OCI-LY7 (cell line): ENCODE measurements around the gene HSPB6. TPM values are rescaled to one million over a fixed set of nuclear protein-coding genes. Genes with fewer than 3 reads are reported as not detected.

Source experiments
- BruUV-seq: library from RNA; stranded (reverse); fragments of 400-500 nt; replicated peaks from 2 replicates; lab custom pipeline; 2021; lab: Mats Ljungman, UMichigan
- CTCF ChIA-PET: fragments of 300-600 bp; sonication (Branson Sonifier 250); formaldehyde crosslinking; loops from one replicate; lab custom pipeline; 2022; ENCODE audit warnings: antibody characterized with exemption; ENCODE audit not compliant: unreplicated experiment; lab: Charles Lee
- POLR2A ChIA-PET: fragments of 300-600 bp; sonication (Branson Sonifier 250); formaldehyde crosslinking; loops from one replicate; lab custom pipeline; 2022; ENCODE audit warnings: antibody characterized with exemption; lab: Charles Lee
- DNase-seq: peaks from one replicate; pipeline ENCODE4 v3.0.0-alpha.2; 2015; ENCODE audit warnings: low spot score
- H2AFZ ChIP-seq: fragments of 200-600 bp; sonication (generic), shearing (Covaris generic); 2 replicates; pipeline ENCODE4 v1.6.1; 2014; ENCODE audit warnings: mild to moderate bottlenecking, antibody characterized with exemption, low read length, moderate library complexity
- H3K27ac ChIP-seq: fragments of 200-600 bp; sonication (generic); 2 replicates; pipeline ENCODE4 v1.5.1; 2014; ENCODE audit warnings: mixed run types, low read depth, mild to moderate bottlenecking, moderate library complexity, low read length, inconsistent platforms; ENCODE audit not compliant: poor library complexity, severe bottlenecking
- H3K36me3 ChIP-seq: fragments of 200-600 bp; sonication (generic); 2 replicates; pipeline ENCODE4 v1.6.1; 2014; ENCODE audit warnings: mild to moderate bottlenecking, antibody characterized with exemption, low read length, moderate library complexity, mixed read lengths; ENCODE audit not compliant: insufficient read depth
- H3K4me1 ChIP-seq: fragments of 200-600 bp; sonication (generic); 2 replicates; pipeline ENCODE4 v1.5.1; 2014; ENCODE audit warnings: mild to moderate bottlenecking, low read length; ENCODE audit not compliant: insufficient read depth, poor library complexity, severe bottlenecking
- H3K4me2 ChIP-seq: fragments of 200-600 bp; sonication (generic); 2 replicates; pipeline ENCODE4 v1.6.1; 2014; ENCODE audit warnings: mild to moderate bottlenecking, low read length
- H3K4me3 ChIP-seq: fragments of 200-600 bp; sonication (generic); 2 replicates; pipeline ENCODE4 v1.5.1; 2014; ENCODE audit warnings: mild to moderate bottlenecking, low read depth, low read length; ENCODE audit not compliant: poor library complexity, severe bottlenecking
- H3K79me2 ChIP-seq: fragments of 200-600 bp; sonication (generic); 2 replicates; pipeline ENCODE4 v1.6.1; 2016; ENCODE audit warnings: low read depth, mild to moderate bottlenecking, low read length, moderate library complexity, mixed read lengths; ENCODE audit not compliant: insufficient read depth
- H3K9me2 ChIP-seq: fragments of 200-600 bp; sonication (generic); 2 replicates; pipeline ENCODE4 v1.6.1; 2016; ENCODE audit warnings: mild to moderate bottlenecking, low read length, mixed read lengths; ENCODE audit not compliant: insufficient read depth
- H3K9me3 ChIP-seq: fragments of 200-600 bp; sonication (generic); 2 replicates; pipeline ENCODE4 v1.6.1; 2014; ENCODE audit warnings: mild to moderate bottlenecking, mixed run types, low read length, mixed read lengths
- H4K20me1 ChIP-seq: fragments of 200-600 bp; sonication (generic); 2 replicates; pipeline ENCODE4 v1.6.1; 2014; ENCODE audit warnings: mild to moderate bottlenecking, antibody characterized with exemption, low read length, moderate library complexity, mixed read lengths; ENCODE audit not compliant: insufficient read depth
- CTCF ChIP-seq: fragments of 200-600 bp; sonication (generic); conservative IDR thresholded peaks from 2 replicates; pipeline ENCODE4 v1.5.1; 2014; ENCODE audit warnings: mild to moderate bottlenecking, antibody characterized with exemption, low read length, moderate library complexity, mixed read lengths
- EZH2phosphoT487 ChIP-seq: fragments of 200-600 bp; sonication (generic); IDR thresholded peaks from 2 replicates; pipeline ENCODE4 v1.6.1; 2018; ENCODE audit warnings: low read depth, borderline replicate concordance, mild to moderate bottlenecking, mixed run types, antibody characterized with exemption, low read length, moderate library complexity, mixed read lengths
- intact Hi-C: fragments of 100-400 bp; cut with micrococcal nuclease; formaldehyde crosslinking; loops from one replicate; pipeline ENCODE4 v1.10.0; 2022; ENCODE audit not compliant: unreplicated experiment
- total RNA-seq, 2 experiments: library from RNA; depleted of rRNA in 1 of 2; stranded (reverse); fragments of >200 nt in 1 of 2; shearing (Covaris generic) in 1 of 2; gene quantifications; 2 replicates each; pipeline ENCODE4 v1.2.3, GENCODE V29; 2014 to 2022

Gene HSPB6
- total RNA-seq, 2 experiments from 2014 or later = 1.7 TPM; not detected in 1

- H4K20me1 ChIP-seq = peaks cover 6% of the 10 kb centered on the region
- no peak overlapping the region for H3K4me3 ChIP-seq
- no peaks in the 10 kb centered on the region for H3K9me3 ChIP-seq
- intact Hi-C loops = loop anchor here (5.0 kb wide), 1 partner anchor 43 kb away; the partner anchor contains the start of genes HSPB6 and PROSER3
- peaks cover 6% of the 10 kb centered on the region; the same call in 1 of the 2 replicates for H3K36me3 ChIP-seq
- BruUV-seq = no TSS peak
- peaks cover 17% of the 10 kb centered on the region for H3K79me2 ChIP-seq
- ChIA-PET POLR2A (interaction anchor here (1.3 kb wide), 1 partner anchor 18 kb away, joined by 3 read pairs; no protein-coding TSS in a partner anchor), CTCF (interaction anchor here (0.6 to 1.0 kb wide), 2 partner anchors 20 to 396 kb away, joined by 3 to 7 read pairs; no protein-coding TSS in a partner anchor)
- peaks cover 69% of the 10 kb centered on the region for H3K4me1 ChIP-seq
- peak; percentile 58 for TF ChIP-seq CTCF
- no peak for TF ChIP-seq EZH2phosphoT487
- no peaks in the 10 kb centered on the region for H3K9me2 ChIP-seq
- no peak overlapping the region for H2AFZ ChIP-seq
- H3K4me2 ChIP-seq = peak overlapping the region; percentile 9
- H3K27ac ChIP-seq = no peak overlapping the region
- peak; percentile 51 for DNase-seq
Measured at GRCh38 chr19:35714601-35715354, 42.1 kb downstream of the HSPB6 start.

- H3K79me2 ChIP-seq = peaks cover 9% of the 10 kb centered on the region
- no peak for TF ChIP-seq CTCF
- TF ChIP-seq EZH2phosphoT487 = no peak
- intact Hi-C loops = no loop called here
- ChIA-PET POLR2A (interaction anchor here (1.3 kb wide), 1 partner anchor 17 kb away, joined by 3 read pairs; no protein-coding TSS in a partner anchor), CTCF (interaction anchor here (0.6 to 1.0 kb wide), 2 partner anchors 20 to 395 kb away, joined by 3 to 7 read pairs; no protein-coding TSS in a partner anchor)
- H3K36me3 ChIP-seq = no peaks in the 10 kb centered on the region
- DNase-seq = no peak
- no peak overlapping the region for H2AFZ ChIP-seq
- no TSS peak for BruUV-seq
- peak overlapping the region; percentile 9; the same call in 1 of the 2 replicates for H3K4me2 ChIP-seq
- peaks cover 1% of the 10 kb centered on the region for H4K20me1 ChIP-seq
- H3K4me1 ChIP-seq = peaks cover 63% of the 10 kb centered on the region
- H3K27ac ChIP-seq = no peak overlapping the region
- H3K9me2 ChIP-seq = no peaks in the 10 kb centered on the region
- no peak overlapping the region for H3K4me3 ChIP-seq
- no peaks in the 10 kb centered on the region for H3K9me3 ChIP-seq
Measured at GRCh38 chr19:35713904-35714495, 42.8 kb downstream of the HSPB6 start.
